NCI-H128 (cell line): Measurements from ENCODE around the gene RAMP1.

Experiments used
- DNase-seq: peaks from one replicate; lab custom pipeline; 2025; ENCODE audit not compliant: unreplicated experiment; lab: John Stamatoyannopoulos, UW

Gene RAMP1

DNA sequence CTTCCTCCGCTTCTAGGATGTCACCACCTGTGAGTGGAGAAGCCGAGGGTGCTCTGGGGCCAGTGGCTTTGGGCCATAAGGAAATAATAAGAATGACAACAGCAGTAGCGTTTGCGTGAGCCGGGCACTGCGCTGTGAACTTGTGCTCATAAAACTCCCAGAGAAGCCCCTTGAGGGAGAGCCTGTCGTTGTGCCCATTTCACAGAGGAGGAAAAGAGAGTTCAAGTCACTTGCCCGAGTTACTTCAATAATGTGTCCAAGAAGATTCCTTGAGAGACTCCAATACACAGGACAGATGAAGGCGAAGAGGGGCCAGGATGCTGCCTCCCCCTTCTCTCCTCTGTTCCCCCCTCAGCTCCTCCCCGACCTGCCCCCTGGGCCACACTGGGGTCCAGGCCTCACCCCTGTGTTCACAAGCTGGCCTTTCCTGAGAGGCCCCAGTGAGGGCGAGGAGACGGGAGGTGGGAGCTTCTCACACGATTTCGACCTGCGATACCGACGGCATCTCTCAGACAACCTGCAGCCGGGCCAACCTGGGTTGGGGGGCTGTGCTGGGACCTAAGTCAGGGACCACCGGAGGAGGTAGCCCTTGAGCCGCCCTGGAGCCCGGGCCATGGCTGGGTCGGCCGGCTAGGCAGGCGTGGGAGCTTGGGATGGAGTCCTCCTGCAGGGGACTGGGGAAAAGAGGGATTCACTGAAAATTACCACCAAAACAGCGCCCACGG lies 53.9 kb downstream of the RAMP1 start:
- no peak for DNase-seq

DNA sequence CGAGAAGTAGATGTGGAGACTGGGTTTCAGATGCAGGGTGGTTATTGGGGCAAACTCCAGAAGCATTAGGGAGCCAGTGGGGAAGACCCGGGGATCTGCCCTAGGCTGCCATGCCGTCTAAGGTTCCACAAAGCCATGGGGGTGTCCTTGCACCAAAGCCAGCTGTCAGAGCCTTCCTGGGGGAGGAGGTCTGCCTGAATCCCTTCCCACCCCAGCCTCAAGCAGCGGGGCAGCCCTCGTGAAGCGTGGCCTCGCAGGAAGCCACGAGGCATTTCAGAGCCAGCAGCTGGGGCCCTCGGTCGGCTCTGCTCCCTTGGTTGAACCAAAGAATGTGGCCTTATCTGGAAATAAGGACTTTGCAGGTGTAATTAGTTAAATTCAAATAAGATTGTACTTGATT lies 56.2 kb downstream of the RAMP1 start:
- no peak for DNase-seq

DNA sequence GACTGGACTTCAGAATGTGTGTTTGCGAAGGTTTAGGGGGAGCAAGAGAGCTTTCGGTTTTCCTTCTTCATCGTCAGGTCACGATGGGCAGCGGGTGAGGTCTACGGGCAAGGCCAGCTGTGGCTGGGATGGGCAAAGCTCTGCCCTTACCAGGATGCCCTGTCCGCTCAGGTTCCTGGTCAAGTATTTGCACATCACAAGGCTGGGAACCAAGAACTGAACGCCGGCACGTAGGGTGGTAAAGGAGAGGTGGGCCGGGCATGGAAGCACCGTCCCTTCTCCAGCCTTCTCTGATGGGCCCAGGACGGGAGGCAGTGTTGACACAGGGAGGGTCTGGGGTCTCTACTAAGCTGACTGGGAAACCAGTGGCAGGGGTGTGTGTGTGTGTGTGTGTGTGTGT lies 56.9 kb downstream of the RAMP1 start:
- DNase-seq = no peak

DNA sequence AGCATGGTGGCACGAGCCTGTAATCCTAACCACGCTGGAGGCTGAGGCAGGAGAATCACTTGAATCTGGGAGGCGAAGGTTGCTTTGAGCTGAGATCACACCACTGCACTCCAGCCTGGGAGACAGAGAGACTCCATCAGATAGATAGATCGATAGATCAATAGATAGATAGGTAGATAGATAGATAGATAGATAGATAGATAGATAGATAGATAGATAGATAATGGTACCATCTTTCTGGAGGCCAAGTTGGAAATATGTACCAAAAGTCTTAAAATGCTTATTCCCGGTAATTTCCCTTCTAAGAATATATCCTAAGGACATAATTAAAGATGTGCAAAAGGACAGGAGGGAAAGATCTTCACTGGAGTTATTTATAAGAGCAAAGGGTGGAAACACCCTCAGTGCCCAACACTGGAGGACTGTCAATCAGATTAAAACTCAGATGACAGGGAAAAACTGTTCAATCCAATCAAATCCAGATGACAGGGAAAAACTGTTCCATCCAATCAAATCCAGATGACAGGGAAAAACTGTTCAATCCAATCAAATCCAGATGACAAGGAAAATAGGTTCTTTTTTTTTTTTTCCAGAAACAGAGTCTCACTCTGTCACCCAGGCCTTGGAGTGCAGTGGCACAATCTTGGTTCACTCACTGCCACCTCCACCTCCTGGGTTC lies 58.4 kb downstream of the RAMP1 start:
- no peak for DNase-seq

DNA sequence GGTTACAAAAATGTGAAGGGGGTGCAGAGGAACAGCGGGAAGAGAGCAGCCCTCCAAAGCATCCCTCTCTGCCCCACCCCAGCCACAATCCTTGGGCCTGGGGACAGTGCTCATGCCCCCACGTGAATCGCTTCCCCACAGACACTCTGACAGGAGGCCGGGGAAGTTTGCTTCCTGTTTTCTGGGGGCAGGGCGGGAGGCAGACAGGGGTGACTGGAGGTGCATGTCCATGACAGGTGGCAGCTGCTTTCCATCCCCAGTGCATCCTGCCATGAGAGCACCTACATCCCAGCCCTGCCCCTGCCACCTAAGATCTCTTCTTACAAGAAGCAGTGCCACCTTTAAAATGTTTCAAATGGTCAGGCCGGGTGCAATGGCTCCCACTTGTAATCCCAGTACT lies 60.2 kb downstream of the RAMP1 start:
- no peak for DNase-seq

DNA sequence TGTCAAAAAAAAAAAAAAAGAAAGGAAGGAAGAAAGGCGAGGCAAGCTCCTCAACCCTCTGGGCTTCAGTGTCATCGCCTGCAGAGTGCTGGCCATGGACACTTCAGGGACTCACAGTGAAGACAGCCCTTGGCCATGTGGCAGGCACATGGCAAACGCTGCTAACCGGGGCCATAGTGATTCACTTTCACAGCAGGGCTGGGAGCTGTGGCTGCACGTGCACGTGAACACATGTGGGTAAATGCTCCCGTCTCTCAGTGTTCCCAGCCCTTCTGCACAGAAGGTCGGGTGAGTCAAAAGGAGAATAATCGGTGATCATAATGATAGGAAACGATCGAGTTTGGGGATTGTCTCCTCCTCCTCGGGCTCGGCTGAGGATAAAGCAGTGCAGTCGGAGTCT lies 61.2 kb downstream of the RAMP1 start:
- no peak for DNase-seq

DNA sequence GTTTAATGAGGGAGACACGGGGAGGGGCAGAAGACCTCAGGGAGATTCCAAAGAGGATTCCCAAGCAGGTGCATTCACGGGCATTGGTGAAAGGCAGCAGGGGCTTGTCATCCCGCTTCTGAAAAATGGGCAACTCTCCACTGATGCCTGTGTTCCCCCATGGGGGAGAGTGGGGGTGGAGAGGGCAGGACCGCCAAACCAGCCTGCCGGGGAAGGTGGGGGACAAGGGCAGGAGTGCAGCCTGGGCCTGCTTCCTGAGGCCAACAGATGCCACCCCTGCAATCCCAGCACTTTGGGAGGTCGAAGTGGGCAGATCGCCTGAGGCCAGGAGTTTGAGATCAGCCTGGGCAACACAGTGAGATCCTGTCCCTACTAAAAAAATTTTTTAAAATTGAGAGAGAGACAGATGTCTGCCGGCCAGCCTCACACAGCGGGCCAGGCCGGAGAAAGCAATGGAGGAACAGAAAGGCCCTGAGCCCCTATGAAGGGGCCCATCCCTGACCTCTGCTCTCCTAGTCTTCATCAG lies 62.6 kb downstream of the RAMP1 start:
- DNase-seq = no peak

DNA sequence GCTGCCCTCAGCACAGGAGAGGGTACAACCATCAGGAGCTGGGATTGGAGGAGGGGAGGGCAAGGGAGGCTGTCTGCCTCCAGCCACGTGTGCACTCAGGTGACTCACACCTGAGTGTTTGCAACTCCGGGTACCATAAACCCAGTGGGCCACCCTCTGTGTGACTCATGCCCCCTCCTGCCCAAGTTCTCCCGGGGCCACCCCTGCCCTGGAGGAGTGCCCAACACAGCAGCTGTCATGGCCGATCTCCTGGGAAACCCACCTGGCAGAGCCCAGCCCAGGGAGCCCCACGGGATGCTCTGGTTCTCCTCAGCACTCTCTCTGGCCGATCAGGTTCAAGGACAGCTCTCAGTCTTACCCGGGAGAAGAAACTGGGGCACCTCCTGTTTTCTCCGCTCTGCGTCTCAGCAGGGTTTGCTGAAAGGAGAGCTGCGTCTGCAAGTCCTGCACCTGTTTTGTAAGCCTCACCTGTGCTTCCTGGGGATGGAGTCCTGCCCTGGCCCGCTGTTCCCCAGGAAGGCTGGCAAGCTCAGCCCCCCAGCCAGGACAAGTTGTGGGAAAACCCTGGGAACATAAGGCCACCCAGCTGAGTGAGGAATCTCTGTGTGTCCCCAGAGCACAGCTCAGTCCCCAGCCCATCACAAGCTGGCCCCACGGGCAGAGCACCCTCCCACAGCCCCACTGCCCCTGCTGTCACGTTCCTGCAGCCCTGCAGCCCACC lies 63.4 kb downstream of the RAMP1 start:
- DNase-seq = no peak

DNA sequence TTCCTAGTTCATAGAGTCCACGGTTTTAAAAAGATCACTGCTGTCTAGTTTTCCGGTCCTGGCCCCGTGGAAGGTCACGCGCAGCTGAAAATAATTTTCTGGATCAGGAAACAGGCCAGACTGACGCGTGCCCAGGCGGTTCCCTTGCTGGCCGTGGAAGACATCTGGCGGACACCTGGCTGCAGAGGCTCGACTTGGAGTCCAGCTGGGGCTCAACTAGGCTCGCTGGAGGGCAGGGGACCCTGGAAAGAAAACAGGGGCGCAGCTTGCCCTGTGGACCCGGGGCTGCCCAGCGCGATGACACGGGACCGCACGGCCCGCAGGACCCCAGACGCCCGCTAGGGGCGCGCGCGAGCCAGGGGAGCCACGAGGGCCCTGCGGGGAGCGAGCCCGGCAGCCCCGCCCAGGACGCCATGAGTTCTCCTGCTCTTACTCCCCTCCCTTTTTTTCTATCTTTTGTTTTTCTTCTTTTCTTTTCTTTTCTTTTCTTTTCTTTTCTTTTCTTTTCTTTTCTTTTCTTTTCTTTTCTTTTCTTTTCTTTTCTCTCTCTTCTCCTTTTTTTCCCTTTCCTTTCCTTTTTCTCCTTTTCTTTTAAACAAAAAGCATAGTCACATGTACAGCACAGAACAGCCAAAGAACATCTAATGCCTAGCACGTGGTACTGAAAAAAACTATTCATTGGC lies 64.2 kb downstream of the RAMP1 start:
- DNase-seq = no peak

DNA sequence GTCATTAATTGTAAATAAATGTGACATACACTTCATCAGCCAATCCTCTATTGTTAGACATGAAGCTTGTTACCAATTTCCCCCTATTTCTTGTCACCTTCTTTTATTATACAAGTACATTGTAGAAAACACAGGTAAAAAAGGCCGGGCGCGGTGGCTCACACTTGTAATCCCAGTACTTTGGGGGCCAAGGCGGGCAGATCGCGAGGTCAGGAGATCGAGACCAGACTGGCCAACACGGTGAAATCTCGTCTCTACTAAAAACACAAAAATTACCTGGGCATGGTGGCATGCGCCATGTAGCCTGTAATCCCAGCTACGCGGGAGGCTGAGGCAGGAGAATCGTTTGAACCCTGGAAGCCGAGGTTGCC lies 64.7 kb downstream of the RAMP1 start:
- no peak for DNase-seq

DNA sequence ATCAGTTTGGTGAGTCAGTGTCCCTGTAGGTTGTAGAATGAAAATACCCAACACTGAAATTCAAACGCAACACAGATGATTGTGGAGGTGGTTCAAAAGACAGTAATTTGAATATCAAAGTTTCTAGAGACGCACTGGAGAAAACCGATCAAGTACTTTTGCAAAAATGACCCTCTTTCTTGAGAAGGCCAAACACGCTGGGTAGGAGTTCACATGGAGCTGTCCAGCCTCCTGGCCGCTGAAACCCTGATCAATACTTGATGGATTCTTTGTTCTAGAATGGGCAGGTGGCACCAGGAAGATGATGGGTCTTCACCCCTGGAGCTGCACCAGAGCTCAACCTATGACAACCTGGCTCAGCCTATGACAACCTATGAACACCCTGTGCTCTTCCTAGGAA lies 67.7 kb downstream of the RAMP1 start:
- DNase-seq = no peak

DNA sequence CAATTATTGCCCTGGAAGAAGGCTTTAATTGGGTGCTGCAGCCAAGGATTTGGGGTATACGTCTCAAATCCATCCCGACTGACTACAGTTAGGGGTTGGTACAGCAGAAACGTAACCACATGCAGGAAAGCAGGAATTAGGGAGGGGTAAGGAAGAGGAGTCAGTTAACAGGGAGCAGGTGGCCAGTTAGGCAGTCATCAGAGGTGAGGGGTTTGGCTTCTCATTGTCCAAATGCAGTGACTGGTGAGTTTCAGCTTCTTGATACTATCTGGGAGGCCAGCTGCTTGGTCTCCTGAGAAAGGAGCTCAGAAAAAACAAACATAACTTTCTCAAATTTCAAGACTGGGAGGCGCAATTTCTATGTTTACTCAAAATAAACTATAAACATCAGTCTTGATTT lies 68.6 kb downstream of the RAMP1 start:
- DNase-seq = no peak

DNA sequence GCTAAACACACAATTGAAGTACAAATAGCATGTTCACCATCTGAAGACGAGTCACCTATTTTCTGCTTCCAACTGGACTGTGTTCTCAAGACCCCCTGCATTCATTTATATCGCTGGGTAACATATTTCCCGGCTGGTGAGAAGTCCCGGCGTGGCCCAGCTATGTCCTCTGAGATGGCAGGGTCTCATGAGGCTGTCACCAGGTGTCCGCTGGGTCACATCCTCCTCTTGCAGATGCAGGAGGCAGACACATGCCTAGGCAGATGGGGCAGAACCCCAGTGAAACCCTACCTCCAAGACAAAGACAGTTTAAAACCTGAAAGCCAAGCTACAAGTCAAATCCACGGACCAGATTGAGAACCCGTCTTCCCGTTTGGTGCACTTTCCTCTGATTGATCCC lies 70.6 kb downstream of the RAMP1 start:
- DNase-seq = no peak

DNA sequence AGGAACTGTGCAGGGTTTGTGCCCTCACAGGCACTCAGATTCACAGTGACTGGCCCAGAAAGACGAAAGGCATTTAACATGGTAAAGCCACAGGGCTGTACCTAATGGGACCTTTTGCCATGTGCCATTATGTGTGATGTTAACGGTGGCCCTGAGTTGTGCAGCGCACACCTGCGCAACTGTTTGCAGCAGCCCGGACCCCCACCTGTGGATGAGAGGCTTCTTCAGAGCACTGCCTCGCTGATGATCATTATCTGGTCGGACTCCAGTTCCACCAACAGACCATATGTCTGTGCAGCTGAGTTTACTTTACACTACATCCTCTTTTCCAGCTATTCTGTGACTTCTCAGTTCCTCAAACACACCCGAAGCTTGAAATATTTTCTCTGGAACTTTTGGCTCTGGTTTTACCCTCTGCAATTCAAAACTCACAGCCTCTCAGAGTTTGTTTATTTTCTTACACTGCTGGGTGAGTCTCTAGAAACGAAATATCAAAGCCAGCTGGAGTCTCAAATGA lies 71.8 kb downstream of the RAMP1 start:
- no peak for DNase-seq

DNA sequence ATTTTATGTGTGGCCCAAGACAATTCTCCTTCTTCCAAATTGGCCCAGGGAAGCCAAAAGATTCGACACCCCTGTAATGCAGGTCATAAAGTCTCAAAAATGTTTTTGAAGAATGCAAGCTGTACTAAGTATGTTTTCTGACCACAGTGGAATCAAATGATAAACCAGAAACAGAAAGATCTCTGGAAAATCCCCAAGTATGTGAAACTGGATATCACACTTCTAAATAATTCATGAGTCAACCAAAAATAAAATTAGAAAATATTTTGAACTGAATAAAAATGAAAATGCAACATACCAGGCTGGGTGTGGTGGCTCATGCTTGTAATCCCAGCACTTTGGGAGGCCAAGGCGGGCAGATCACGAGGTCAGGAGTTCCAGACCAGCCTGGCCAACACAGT lies 73.3 kb downstream of the RAMP1 start:
- no peak for DNase-seq

DNA sequence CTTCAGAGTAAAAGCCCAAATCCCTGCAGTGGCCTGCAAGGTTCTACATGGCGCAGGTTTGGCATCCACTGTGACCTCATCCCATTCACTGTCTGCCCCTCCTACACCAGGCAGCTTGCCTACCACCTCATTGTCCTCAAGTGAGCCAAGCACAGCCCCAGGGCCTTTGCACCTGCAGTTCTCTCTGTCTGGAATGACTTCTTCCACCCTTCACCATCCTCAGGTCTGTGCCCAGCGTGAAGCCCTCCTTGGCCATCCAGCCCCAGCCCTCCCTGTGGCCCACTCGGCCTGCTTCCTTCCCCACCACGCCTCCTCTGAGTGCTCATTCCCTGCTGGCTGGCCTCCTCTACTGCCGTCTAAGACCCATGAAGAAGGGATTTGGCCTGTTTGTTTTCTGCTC lies 74.8 kb downstream of the RAMP1 start:
- DNase-seq = no peak

DNA sequence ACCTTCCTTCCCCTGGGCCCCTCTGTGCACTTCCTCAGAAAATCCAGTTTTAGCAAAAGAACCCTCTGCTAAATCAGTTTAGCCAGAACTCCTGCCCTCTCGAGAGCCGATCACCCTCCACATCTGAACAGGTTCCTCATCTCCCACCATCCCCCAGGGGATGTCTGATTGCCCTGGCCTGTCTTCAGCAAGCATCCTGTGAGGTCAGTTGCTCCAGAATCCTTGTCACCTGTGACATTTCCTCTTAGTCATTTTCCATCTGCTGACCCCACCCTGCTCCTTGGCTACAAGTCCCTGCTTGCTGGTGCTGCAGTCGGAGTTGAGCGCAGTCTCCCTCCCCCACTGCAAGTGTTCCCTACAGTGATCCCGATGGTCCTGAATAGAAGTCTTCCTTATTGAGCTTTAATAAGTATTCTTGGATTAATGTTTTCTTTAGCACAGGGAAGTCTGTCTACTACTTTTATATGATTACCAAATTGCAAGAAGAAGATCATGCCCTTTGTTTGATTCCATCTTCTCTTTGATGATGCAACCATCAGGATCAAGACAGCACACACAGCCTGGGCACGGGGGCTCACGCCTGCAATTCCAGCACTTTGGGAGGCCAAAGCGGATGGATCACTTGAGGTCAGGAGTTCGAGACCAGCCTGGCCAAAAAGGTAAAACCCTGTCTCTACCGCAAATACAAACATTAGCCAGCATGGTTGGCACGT lies 76.5 kb downstream of the RAMP1 start:
- no peak for DNase-seq

DNA sequence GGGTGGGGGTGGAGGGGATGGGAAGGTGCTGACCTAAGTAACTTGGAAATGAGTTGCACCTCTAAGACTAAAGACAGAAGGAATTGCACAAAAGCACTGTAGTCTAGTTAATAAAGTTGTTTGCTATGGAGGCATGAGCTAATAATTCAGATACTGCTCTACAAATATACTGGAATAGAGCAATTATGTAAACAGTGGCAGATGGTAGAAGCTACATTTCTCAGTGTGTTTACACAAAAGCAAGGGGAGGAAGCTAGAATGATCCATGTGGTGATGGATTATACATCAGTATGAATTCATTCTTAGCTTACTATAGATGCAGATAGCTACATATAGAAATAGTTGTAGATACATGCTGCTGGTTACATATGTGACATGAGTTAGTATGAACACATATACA lies 79.8 kb downstream of the RAMP1 start:
- no peak for DNase-seq

DNA sequence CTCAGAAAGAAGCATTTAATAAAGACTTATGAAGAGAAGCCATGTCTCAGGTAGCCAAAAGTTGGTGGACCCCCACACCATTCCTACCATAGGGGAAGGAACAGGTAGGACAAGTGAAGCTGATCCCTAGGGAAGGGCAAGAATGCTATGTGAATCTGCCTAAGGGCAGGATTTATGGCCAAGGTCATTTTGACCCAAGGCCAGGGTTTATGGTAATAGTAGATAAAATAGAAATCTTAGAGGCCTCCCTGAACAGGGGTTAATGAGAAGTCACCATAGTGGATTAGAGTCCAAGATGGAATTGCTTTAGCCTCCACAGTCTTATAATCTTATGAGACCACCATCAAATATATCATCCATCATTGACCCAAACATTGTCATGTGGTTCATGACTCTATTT lies 81.4 kb downstream of the RAMP1 start:
- no peak for DNase-seq

DNA sequence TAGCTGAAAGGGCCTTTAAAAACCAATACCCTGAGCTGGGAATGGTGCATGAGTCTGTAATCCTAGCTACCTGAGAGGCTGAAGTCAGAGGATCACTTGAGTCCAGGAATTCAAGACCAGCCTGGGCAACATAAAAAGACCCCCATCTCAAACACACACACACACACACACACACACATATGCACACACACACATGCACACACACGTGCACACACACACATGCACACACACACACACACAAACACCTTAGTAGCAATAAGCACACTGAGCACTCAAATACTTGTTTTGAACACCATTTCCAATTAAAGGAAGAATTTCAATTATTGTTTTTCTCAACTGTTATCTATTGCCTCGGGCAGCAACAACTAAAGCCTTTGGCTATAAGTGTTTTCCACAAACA lies 81.8 kb downstream of the RAMP1 start:
- no peak for DNase-seq

DNA sequence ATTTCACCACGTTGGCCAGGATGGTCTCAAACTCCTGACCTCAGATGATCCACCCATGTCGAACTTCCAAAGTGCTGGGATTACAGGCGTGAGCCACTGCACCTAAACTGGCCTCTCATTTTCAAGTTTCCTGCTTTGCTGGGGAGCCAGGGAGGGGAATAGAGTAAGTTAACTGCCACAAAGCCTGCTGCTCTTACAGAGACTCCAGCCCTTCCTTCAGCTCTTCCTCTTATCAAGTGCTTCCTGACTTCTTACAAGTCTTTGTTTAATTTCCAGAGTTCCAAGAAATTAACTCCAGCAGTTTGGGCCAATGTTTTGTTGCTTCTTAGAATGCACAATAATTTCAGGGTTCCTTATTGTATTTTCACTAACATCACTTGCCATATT lies 83.1 kb downstream of the RAMP1 start:
- DNase-seq = no peak
